ENCODE results near the gene FRAT2.

FRAT2 gene

DNA sequence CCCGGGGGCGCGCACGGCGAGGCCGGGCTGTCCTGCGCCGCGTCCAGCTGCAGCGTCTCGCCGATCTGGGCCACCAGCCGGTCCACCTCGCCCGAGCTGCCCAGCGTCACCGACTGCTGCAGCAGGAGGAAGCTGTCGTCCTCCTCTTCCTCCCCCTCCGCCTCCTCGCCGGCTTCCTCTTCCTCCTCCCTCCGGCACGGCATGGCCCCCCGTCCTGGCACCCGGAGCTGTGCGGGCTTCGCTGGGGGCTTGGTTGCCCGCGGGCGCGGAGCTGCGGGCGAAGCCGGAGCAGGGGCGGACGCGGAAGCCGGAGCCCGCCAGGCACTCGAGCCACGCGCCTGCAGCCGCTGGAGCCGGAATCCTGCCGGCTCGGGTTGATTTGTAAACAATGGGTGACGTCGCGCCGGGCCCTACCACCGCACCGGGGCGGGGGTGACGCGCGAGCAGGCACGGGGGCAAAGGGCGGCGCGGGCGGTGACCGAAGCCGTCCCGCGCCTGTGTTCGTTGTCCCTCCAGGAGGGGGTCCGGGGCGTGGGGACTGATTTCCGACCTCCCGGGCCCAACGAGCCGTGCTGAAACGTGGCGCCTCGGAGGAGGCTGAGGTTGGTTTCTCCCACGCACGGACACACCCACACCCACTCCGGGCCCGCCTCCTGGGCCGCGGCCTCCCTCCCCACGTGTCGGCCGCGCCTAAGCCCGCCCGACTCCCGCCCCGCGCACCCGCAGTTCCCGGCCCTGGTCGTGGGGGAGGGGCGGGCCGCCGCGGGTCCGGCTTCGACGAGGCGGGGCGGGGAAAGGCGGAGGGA, at the start of gene FRAT2:
FRAT2 (minus strand) TSS at position 360 of the 806 bp plus-strand sequence; CDS start at position 203, 157 bp downstream.
- DNase-seq (ENCODE audit: low read depth) = peak; percentile 91

DNA sequence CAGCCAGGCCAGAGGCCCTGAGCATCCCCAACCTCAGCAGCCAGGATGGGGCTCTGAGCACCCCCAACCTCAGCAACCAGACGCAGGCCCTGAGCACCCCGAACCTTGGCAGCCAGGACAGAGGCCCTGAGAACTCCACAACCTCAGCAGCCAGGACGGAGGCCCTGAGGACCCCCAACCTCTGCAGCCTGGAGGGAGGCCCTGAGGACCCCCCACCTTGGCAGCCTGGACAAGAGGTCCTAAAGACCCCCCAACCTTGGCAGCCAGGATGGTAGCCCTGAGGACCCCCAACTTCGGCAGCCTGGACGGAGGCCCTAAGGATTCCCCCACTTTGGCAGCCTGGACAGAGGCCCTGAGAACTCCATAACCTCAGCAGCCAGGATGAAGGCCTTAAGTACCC, 49.6 kb upstream of the FRAT2 start:
- DNase-seq (ENCODE audit: low read depth) = no peak

- no peak for DNase-seq (ENCODE audit: low read depth)
These were observed 48.6 kb upstream of the FRAT2 start for GRCh38 chr10:97383159-97383558.

GRCh38 chr10:97381626-97382025, 47.1 kb upstream of the FRAT2 start:
- DNase-seq (ENCODE audit: low read depth) = no peak

DNA sequence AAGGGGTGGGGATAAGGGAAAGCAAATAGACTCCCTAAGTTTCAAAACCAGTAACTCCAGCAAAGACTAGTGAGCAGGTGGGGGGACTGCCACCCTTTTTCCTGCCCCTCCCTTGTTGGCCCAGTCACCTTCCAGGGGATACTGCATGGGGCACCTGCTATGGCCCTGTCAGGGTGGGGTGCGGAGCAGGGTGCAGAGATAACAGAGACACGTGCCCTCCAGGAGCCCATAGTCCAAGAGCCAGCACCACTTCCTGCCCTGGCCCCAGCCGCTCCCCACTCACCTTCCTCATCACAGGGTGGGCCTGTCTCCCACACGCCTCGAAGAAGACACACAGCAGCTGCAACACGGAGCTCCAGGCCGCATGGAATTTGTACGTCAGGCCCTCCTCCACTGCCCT, 46.0 kb upstream of the FRAT2 start:
- DNase-seq (ENCODE audit: low read depth) = no peak

- no peak for DNase-seq (ENCODE audit: low read depth)
These were observed 44.7 kb upstream of the FRAT2 start for GRCh38 chr10:97378933-97379921.

DNA sequence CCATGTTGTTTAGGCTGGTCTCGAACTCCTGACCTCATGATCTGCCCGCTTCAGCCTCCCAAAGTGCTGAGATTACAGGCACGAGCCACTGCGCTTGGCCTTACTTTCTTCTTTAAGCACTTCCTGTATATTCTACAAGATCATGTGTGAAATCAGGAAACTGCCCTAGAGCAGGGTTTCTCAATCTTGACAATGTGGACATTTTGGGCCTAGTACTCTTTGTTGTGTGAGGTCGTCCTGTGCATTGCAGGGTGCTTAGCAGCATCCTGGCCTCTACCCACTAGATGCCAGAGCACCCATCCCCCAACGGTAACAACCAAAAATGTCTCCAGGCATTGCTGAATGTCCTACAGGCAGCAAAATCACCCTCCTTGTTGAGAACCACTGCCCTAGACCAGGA, 41.9 kb upstream of the FRAT2 start:
- DNase-seq (ENCODE audit: low read depth) = no peak

DNA sequence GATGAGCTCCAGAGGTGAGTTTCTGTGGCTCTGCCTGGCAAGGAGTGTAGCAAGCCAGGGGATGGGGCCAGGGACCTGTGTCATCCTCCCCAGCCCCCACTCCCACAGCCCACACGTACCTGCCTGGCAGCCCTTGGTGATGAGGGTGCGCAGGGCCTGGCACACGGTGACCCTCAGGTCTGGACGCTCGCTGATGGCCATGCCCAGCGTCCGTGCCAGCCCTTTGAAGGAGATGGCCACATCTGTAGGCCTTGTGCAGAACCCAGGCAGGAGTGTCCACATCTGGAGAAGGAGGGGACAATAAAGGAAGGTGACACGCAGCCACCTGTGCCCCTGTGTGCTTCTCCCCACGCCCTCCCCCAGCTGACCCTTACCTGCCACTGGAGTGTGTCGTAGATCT, 38.9 kb upstream of the FRAT2 start:
- no peak for DNase-seq (ENCODE audit: low read depth)

- no peak for DNase-seq (ENCODE audit: low read depth)
These were observed 37.8 kb upstream of the FRAT2 start for GRCh38 chr10:97372233-97372875.

DNA sequence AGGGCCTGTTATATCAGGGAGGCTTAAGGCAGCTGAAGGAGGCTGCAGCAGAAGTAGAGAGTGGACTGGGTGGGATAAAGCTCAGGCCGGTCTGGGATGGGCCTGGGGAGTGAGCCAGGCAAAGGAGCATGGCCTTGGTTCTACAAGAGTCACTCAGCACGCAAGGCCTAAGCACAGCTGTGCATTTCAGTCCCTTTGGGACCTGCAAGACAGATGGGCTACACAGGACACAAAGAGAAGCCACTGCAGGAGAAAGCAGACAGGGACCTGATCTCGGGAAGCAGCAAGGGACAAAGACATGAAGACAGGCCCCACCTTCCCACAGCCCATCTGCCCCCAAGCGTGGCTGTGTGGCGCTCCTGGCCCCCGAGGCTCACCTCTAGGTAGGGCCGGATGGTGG, 37.2 kb upstream of the FRAT2 start:
- DNase-seq (ENCODE audit: low read depth) = no peak

DNA sequence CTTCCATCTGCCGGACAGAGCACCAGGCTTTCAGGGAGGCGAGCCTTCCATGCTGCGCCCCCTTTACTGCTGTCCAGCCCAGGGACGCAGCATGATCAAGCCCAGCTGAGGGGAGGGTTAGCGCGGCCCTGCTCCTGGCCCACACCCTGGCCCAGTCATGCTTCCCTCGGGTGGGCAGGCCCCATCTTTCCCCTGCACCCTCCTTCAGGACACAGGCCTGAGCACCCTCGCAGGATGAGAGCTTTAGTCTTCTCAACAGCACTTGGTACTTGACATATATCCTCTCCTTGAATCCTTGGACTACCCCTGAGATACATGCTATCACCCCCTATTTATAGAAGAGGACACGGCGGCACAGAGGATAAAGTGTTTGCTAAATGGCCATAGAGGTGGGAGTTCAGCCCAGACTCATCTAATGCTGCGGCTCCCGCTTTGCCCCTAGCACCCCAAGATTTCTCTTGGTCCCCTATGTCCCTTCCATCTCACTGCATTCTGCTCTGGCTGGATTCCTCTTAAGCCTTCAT, 32.7 kb upstream of the FRAT2 start:
- DNase-seq (ENCODE audit: low read depth) = no peak

- no peak for DNase-seq (ENCODE audit: low read depth)
These were observed 32.0 kb upstream of the FRAT2 start for GRCh38 chr10:97366572-97366971.

GRCh38 chr10:97365761-97366351, 31.3 kb upstream of the FRAT2 start:
- DNase-seq (ENCODE audit: low read depth) = no peak

GRCh38 chr10:97363071-97363470, 28.5 kb upstream of the FRAT2 start:
- no peak for DNase-seq (ENCODE audit: low read depth)

DNA sequence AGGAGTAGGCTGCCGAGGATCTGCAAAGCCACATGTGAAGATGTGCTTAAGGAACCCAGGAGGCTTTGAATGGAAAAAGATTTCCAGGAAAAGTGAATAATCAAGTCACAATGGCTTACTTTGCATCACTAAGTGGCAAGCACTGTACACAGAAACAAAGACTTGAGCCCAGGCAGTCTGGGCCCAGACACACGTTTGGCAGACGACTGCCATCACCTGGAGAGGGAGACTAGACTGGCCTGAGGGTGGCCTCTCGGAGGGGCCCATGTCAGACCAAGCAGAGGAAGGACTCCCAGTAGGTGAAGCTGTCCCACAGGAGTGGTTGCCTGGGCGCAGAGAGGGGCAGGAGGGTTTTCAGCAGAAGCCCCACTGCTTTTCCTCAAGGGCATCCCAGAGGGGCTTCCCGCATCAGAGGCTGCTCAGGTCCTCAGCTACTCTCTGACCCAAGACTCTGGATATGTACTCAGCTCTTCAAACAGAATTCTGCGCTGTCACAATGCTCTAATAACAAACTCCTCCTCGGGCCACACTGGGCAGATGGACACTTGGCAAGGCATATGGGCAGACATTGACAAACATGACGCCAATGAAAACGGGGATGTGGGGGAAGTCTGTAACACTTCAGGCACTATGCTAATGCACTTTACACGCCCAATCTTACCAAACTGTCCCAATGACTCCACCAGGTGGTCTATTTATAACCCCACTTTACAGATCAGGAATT, 27.9 kb upstream of the FRAT2 start:
- DNase-seq (ENCODE audit: low read depth) = no peak

DNA sequence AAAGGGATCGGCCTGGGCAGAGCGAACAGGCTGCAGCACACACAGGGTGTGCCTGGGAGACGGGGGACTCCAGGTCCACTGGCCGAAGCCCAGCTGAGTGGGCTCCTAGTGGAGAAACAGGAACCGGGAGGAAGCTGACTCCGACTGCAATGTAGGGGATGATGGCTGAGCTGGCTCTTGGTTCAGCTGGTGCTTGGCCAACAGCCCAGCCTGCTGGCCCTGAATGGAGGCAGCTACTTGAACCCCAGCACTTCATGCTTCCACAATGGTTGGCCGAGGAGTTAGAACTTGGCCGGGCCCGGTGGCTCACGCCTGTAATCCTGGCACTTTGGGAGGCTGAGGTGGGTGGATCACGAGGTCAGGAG, 27.0 kb upstream of the FRAT2 start:
- no peak for DNase-seq (ENCODE audit: low read depth)

DNA sequence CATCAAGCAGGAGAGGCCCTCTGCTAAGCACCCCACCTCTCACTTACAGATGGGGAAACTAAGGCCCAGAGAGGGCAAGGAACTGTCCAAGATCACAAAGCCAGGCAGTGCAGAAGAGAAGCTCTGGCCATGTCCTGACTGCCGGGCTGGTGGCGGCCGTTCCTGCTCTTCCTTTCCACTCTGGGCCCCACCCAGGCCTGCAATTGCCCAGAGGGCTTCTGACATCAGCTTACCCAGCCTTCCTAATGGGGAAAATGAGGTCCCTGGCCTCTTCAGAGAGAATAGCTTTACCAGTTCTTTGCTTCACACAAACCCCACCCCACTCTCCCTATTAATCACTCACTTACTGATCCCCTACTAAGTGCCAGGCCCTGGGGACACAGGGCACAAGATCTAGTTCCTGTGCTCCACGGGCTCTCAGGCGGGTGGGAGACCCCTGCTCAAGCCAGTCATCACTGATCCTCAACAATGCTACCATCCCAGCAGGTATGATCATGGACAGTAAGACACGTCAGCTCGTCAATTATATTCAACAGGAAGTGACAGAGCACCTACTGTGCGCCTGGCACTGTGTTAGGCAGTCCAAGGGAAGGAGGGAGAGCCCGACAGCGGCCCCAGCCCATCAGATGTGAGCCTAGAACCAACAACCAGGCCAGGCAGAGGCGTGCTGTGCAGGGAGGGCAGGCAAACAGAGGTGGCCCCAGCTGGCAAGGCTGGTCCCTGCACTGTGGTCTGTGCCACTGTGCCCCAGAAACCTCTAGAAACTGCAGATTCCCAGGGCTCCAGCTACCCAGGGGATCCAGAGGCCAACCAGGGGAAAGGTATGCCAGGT, 26.4 kb upstream of the FRAT2 start:
- no peak for DNase-seq (ENCODE audit: low read depth)

GRCh38 chr10:97358781-97359180, 24.3 kb upstream of the FRAT2 start:
- no peak for DNase-seq (ENCODE audit: low read depth)

- no peak for DNase-seq (ENCODE audit: low read depth)
These were observed 23.8 kb upstream of the FRAT2 start for GRCh38 chr10:97358349-97358748.

- DNase-seq (ENCODE audit: low read depth) = no peak
These were observed 22.4 kb upstream of the FRAT2 start for GRCh38 chr10:97356918-97357317.
